Esophagus squamous epithelium (tissue), 4 donors: ENCODE measurements around the gene FCAR. TPM values are rescaled to one million over a fixed set of nuclear protein-coding genes. Genes with fewer than 3 reads are reported as not detected.

Experiments
- small RNA-seq, 4 donors: library from RNA; depleted of rRNA; stranded (forward); fragments of <200 nt; gene quantifications; one replicate each; pipeline ENCODE3, GENCODE V24; 2016
- total RNA-seq, 4 donors: library from RNA; depleted of rRNA; stranded (reverse); fragments of >200 nt; gene quantifications; one replicate each; pipeline ENCODE4 v1.1.0, GENCODE V29; 2016

FCAR gene
- total RNA-seq, 4 donors from 2014 or later = 0.41 to 0.61 TPM; not detected in 2

Small RNA genes lying within 50 kb of the gene (small RNA-seq; reads per million reads assigned to genes)
- 0 to 0.30 (median 0) reads per million in 4 donors for gene RNU6-222P

Other genes with a start within 250 kb of the FCAR start
- 1 to 10 TPM in 2 of 4 donors, under 1 TPM in 1, not detected in 1; 0.75 to 2.3 (median 1.5) TPM for gene LILRB1, start 243.8 kb upstream of the FCAR start, total RNA-seq
- 1 to 10 TPM in 3 of 4 donors, under 1 TPM in 1; 0.31 to 6.7 (median 2.5) TPM for gene LILRB4, start 211.2 kb upstream of the FCAR start, total RNA-seq
- gene KIR3DL3, start 149.8 kb upstream of the FCAR start, total RNA-seq = not detected
- gene KIR2DL3, start 135.7 kb upstream of the FCAR start, total RNA-seq = not detected
- gene KIR2DL1, start 104.4 kb upstream of the FCAR start, total RNA-seq = not detected
- not detected for gene KIR2DL4, start 70.6 kb upstream of the FCAR start, total RNA-seq
- not detected for gene KIR3DL1, start 57.8 kb upstream of the FCAR start, total RNA-seq
- gene KIR2DS4, start 41.6 kb upstream of the FCAR start, total RNA-seq = not detected
- not detected for gene KIR3DL2, start 23.8 kb upstream of the FCAR start, total RNA-seq
- gene NCR1, start 31.9 kb downstream of the FCAR start, total RNA-seq = not detected
- not detected for gene NLRP7, start 73.3 kb downstream of the FCAR start, total RNA-seq
- gene NLRP2, start 92.1 kb downstream of the FCAR start, total RNA-seq = 10 to 100 TPM; 10.1 to 44.4 (median 17.5) TPM
- gene GP6, start 164.0 kb downstream of the FCAR start, total RNA-seq = not detected
- 10 to 100 TPM; 32.2 to 68.0 (median 41.4) TPM for gene RDH13, start 188.9 kb downstream of the FCAR start, total RNA-seq
- gene EPS8L1, start 201.6 kb downstream of the FCAR start, total RNA-seq = 100 to 1,000 TPM; 151 to 341 (median 286) TPM
- 10 to 100 TPM; 35.1 to 89.1 (median 43.7) TPM for gene PPP1R12C, start 243.4 kb downstream of the FCAR start, total RNA-seq